ENCODE measurements around the gene ZBTB7C. TPM values are rescaled to one million over a fixed set of nuclear protein-coding genes. Genes with fewer than 3 reads are reported as not detected.

Gene ZBTB7C
- polyA plus RNA-seq, 2 donors = 20.6 to 24.5 TPM

DNA sequence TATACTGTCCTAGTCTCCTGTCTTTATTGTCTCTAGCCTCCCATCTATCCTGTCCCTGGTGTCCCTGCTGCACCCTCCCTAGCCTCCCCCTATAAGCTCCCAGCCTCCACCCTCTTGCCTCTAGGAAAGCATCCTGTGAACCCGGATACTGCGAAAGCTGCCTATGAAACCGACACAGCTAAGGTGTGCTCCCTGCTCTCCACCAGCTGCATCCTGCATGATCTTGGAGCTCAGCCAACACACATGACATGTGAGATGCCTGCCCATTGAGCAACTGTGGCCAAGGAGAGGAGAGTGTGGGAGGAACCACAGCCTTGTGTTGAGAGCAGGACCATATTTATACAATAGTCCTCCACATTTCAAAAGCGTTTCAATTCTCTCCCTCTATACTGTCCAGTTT lies 187.1 kb downstream of the ZBTB7C start:
- Histone ChIP-seq H3K9me3 (ENCODE audit: control insufficient read depth in 2 of 2, insufficient read depth in 1 of 2, low read depth in 1 of 2, low read length in 1 of 2) (no peaks in the 10 kb centered on the region), H3K27me3 (ENCODE audit: control insufficient read depth in 1 of 2, insufficient read depth in 2 of 2, low read length in 2 of 2) (no peaks in the 10 kb centered on the region)
- 31 to 37% methylated on average over 4 of the region's 4 CpGs for WGBS, 2 donors

GRCh38 chr18:48219810-48220499 lies 189.2 kb downstream of the ZBTB7C start:
- no peak overlapping the region for H3K4me3 ChIP-seq (ENCODE audit: low read depth in 1 of 2, low read length in 2 of 2)
- H3K9me3 ChIP-seq (ENCODE audit: control insufficient read depth in 2 of 2, insufficient read depth in 1 of 2, low read depth in 1 of 2, low read length in 1 of 2) = no peaks in the 10 kb centered on the region
- no peak overlapping the region for H3K27ac ChIP-seq (ENCODE audit: low read depth in 2 of 2, low read length in 1 of 2)
- WGBS, 2 donors = 85 to 89% methylated on average over 2 of the region's 2 CpGs
- no peaks in the 10 kb centered on the region for H3K36me3 ChIP-seq (ENCODE audit: control insufficient read depth in 2 of 2, insufficient read depth in 2 of 2, low read length in 1 of 2)
- no peaks in the 10 kb centered on the region for H3K27me3 ChIP-seq (ENCODE audit: control insufficient read depth in 1 of 2, insufficient read depth in 2 of 2, low read length in 2 of 2)
- H3K4me1 ChIP-seq (ENCODE audit: control insufficient read depth in 2 of 2, insufficient read depth in 2 of 2, low read length in 1 of 2) = peaks cover 0 to 7% of the 10 kb centered on the region in 2 donors

More for the DNA sequence above, 187.1 kb downstream of the ZBTB7C start:
- H3K27ac ChIP-seq (ENCODE audit: low read depth in 2 of 2, low read length in 1 of 2) = no peak overlapping the region
- no peaks in the 10 kb centered on the region for H3K36me3 ChIP-seq (ENCODE audit: control insufficient read depth in 2 of 2, insufficient read depth in 2 of 2, low read length in 1 of 2)
- peaks cover 2 to 6% of the 10 kb centered on the region in 2 donors for H3K4me1 ChIP-seq (ENCODE audit: control insufficient read depth in 2 of 2, insufficient read depth in 2 of 2, low read length in 1 of 2)
- no peak overlapping the region for H3K4me3 ChIP-seq (ENCODE audit: low read depth in 1 of 2, low read length in 2 of 2)

DNA sequence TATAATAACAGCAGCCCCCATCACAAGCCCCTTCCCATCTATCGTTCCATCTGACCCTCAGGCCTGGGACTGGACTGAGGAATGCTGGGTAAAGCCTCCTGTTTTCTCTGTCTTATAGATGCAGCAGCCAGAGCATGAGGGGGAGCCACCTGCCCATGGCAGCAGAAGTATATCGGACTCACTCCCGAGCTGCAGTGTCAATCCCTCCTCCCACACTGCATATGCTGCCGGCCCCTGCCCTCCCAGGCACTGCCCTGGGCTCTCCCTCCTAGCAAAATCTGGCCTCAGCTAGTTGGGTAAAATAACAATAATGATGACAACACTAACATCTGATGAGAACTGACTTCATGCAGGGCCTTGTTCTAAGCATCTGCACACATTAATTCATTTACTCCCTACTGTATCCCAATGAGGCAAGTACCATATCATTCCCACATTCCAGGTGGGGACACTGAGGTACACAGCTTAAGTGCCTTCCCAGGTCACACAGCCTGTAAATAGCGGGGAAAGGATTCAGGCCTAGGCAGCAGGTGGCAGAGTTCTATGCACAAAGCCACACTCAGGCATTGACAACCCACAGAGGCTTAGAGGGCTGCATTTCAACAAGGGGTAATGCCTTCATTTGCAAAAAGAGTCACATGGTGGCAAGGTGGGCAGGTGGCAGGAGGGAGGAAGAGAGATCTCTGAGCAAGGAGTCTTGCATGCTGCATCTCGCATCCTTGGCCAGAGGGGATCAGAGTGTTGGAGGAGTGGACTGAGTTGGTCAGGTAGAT lies 190.0 kb downstream of the ZBTB7C start:
- WGBS, 2 donors = 82 to 88% methylated on average over 6 of the region's 6 CpGs
- H3K27me3 ChIP-seq (ENCODE audit: control insufficient read depth in 1 of 2, insufficient read depth in 2 of 2, low read length in 2 of 2) = no peaks in the 10 kb centered on the region

GRCh38 chr18:48218285-48219022 lies 190.7 kb downstream of the ZBTB7C start:
- 89 to 91% methylated on average over 7 of the region's 7 CpGs for WGBS, 2 donors
- Histone ChIP-seq H3K4me3 (ENCODE audit: low read depth in 1 of 2, low read length in 2 of 2) (no peak overlapping the region), H3K36me3 (ENCODE audit: control insufficient read depth in 2 of 2, insufficient read depth in 2 of 2, low read length in 1 of 2) (no peaks in the 10 kb centered on the region), H3K4me1 (ENCODE audit: control insufficient read depth in 2 of 2, insufficient read depth in 2 of 2, low read length in 1 of 2) (peaks cover 0 to 11% of the 10 kb centered on the region in 2 donors), H3K27me3 (ENCODE audit: control insufficient read depth in 1 of 2, insufficient read depth in 2 of 2, low read length in 2 of 2) (no peaks in the 10 kb centered on the region), H3K27ac (ENCODE audit: low read depth in 2 of 2, low read length in 1 of 2) (no peak overlapping the region), H3K9me3 (ENCODE audit: control insufficient read depth in 2 of 2, insufficient read depth in 1 of 2, low read depth in 1 of 2, low read length in 1 of 2) (no peaks in the 10 kb centered on the region)

More for the DNA sequence above, 190.0 kb downstream of the ZBTB7C start:
- H3K27ac ChIP-seq (ENCODE audit: low read depth in 2 of 2, low read length in 1 of 2) = no peak overlapping the region
- no peaks in the 10 kb centered on the region for H3K9me3 ChIP-seq (ENCODE audit: control insufficient read depth in 2 of 2, insufficient read depth in 1 of 2, low read depth in 1 of 2, low read length in 1 of 2)
- no peaks in the 10 kb centered on the region for H3K36me3 ChIP-seq (ENCODE audit: control insufficient read depth in 2 of 2, insufficient read depth in 2 of 2, low read length in 1 of 2)
- H3K4me1 ChIP-seq (ENCODE audit: control insufficient read depth in 2 of 2, insufficient read depth in 2 of 2, low read length in 1 of 2) = peaks cover 0 to 7% of the 10 kb centered on the region in 2 donors
- no peak overlapping the region for H3K4me3 ChIP-seq (ENCODE audit: low read depth in 1 of 2, low read length in 2 of 2)

- no peak overlapping the region for H3K27ac ChIP-seq (ENCODE audit: low read depth in 2 of 2, low read length in 1 of 2)
- H3K4me1 ChIP-seq (ENCODE audit: control insufficient read depth in 2 of 2, insufficient read depth in 2 of 2, low read length in 1 of 2) = peaks cover 0 to 11% of the 10 kb centered on the region in 2 donors
- WGBS, 2 donors = 82 to 88% methylated on average over 15 of the region's 15 CpGs
- no peaks in the 10 kb centered on the region for H3K36me3 ChIP-seq (ENCODE audit: control insufficient read depth in 2 of 2, insufficient read depth in 2 of 2, low read length in 1 of 2)
- no peaks in the 10 kb centered on the region for H3K9me3 ChIP-seq (ENCODE audit: control insufficient read depth in 2 of 2, insufficient read depth in 1 of 2, low read depth in 1 of 2, low read length in 1 of 2)
- H3K27me3 ChIP-seq (ENCODE audit: control insufficient read depth in 1 of 2, insufficient read depth in 2 of 2, low read length in 2 of 2) = no peaks in the 10 kb centered on the region
- no peak overlapping the region for H3K4me3 ChIP-seq (ENCODE audit: low read depth in 1 of 2, low read length in 2 of 2)
Observed at GRCh38 chr18:48217258-48218250, 191.6 kb downstream of the ZBTB7C start.

- Histone ChIP-seq H3K36me3 (ENCODE audit: control insufficient read depth in 2 of 2, insufficient read depth in 2 of 2, low read length in 1 of 2) (no peaks in the 10 kb centered on the region), H3K27me3 (ENCODE audit: control insufficient read depth in 1 of 2, insufficient read depth in 2 of 2, low read length in 2 of 2) (no peaks in the 10 kb centered on the region), H3K27ac (ENCODE audit: low read depth in 2 of 2, low read length in 1 of 2) (no peak overlapping the region), H3K9me3 (ENCODE audit: control insufficient read depth in 2 of 2, insufficient read depth in 1 of 2, low read depth in 1 of 2, low read length in 1 of 2) (no peaks in the 10 kb centered on the region), H3K4me1 (ENCODE audit: control insufficient read depth in 2 of 2, insufficient read depth in 2 of 2, low read length in 1 of 2) (peaks cover 0 to 11% of the 10 kb centered on the region in 2 donors), H3K4me3 (ENCODE audit: low read depth in 1 of 2, low read length in 2 of 2) (no peak overlapping the region)
- WGBS, 2 donors = 84 to 85% methylated on average over 9 of the region's 9 CpGs
Observed at GRCh38 chr18:48216639-48217257, 192.4 kb downstream of the ZBTB7C start.

GRCh38 chr18:48215876-48216638 lies 193.1 kb downstream of the ZBTB7C start:
- Histone ChIP-seq H3K4me3 (ENCODE audit: low read depth in 1 of 2, low read length in 2 of 2) (no peak overlapping the region), H3K27me3 (ENCODE audit: control insufficient read depth in 1 of 2, insufficient read depth in 2 of 2, low read length in 2 of 2) (no peaks in the 10 kb centered on the region), H3K4me1 (ENCODE audit: control insufficient read depth in 2 of 2, insufficient read depth in 2 of 2, low read length in 1 of 2) (peaks cover 0 to 11% of the 10 kb centered on the region in 2 donors), H3K36me3 (ENCODE audit: control insufficient read depth in 2 of 2, insufficient read depth in 2 of 2, low read length in 1 of 2) (no peaks in the 10 kb centered on the region), H3K9me3 (ENCODE audit: control insufficient read depth in 2 of 2, insufficient read depth in 1 of 2, low read depth in 1 of 2, low read length in 1 of 2) (no peaks in the 10 kb centered on the region), H3K27ac (ENCODE audit: low read depth in 2 of 2, low read length in 1 of 2) (no peak overlapping the region)
- WGBS, 2 donors = 64 to 79% methylated on average over 9 of the region's 9 CpGs

- no peaks in the 10 kb centered on the region for H3K9me3 ChIP-seq (ENCODE audit: control insufficient read depth in 2 of 2, insufficient read depth in 1 of 2, low read depth in 1 of 2, low read length in 1 of 2)
- no peaks in the 10 kb centered on the region for H3K36me3 ChIP-seq (ENCODE audit: control insufficient read depth in 2 of 2, insufficient read depth in 2 of 2, low read length in 1 of 2)
- H3K27me3 ChIP-seq (ENCODE audit: control insufficient read depth in 1 of 2, insufficient read depth in 2 of 2, low read length in 2 of 2) = no peaks in the 10 kb centered on the region
- WGBS, 2 donors = 50 to 79% methylated on average over 9 of the region's 9 CpGs
- no peak overlapping the region for H3K4me3 ChIP-seq (ENCODE audit: low read depth in 1 of 2, low read length in 2 of 2)
- H3K4me1 ChIP-seq (ENCODE audit: control insufficient read depth in 2 of 2, insufficient read depth in 2 of 2, low read length in 1 of 2) = peaks cover 0 to 11% of the 10 kb centered on the region in 2 donors
- no peak overlapping the region for H3K27ac ChIP-seq (ENCODE audit: low read depth in 2 of 2, low read length in 1 of 2)
Observed at GRCh38 chr18:48213791-48214190, 195.4 kb downstream of the ZBTB7C start.
